GM12878 (cell line): ENCODE data around the gene SYF2. TPM values are rescaled to one million over a fixed set of nuclear protein-coding genes. Genes with fewer than 3 reads are reported as not detected.
A peak's percentile ranks its signal among the peaks of the same experiment; 100 is the strongest.

ENCODE experiments used
- ATAC-seq: fragments of 200-7000 bp; cut with Tn5 transposase; 3 replicates; pipeline ENCODE4 v1.9.1; 2020; ENCODE audit warnings: mild to moderate bottlenecking, moderate library complexity
- BruUV-seq: library from RNA; stranded (reverse); fragments of 400-500 nt; replicated peaks from 2 replicates; lab custom pipeline; 2021; lab: Mats Ljungman, UMichigan
- CTCF ChIA-PET: fragments of 300-600 bp; sonication (Branson Sonifier 250); formaldehyde crosslinking; extraction: SDS; loops from one replicate; lab custom pipeline; 2021; ENCODE audit warnings: inconsistent platforms; lab: Yijun Ruan, JAX
- POLR2A ChIA-PET: fragments of 350-600 bp; formaldehyde crosslinking; extraction: SDS; loops from one replicate; lab custom pipeline; 2021; ENCODE audit warnings: inconsistent platforms; lab: Charles Lee
- RAD21 ChIA-PET: fragments of 300-600 bp; sonication (Branson Sonifier 250); formaldehyde crosslinking; loops from one replicate; lab custom pipeline; 2023; ENCODE audit warnings: antibody characterized with exemption; ENCODE audit not compliant: unreplicated experiment; lab: Charles Lee
- SMC1A ChIA-PET: fragments of 300-600 bp; sonication (Branson Sonifier 250); formaldehyde crosslinking; loops from one replicate; lab custom pipeline; 2023; ENCODE audit not compliant: unreplicated experiment, uncharacterized antibody; lab: Charles Lee
- DNase-seq: peaks from one replicate; pipeline ENCODE4 v3.0.0-alpha.2; 2011; ENCODE audit warnings: low read depth, low spot score
- FAIRE-seq: peaks from 3 replicates; lab custom pipeline; 2011; peaks lifted over from hg19 to GRCh38; lab: Jason Lieb, UNC
- H2AFZ ChIP-seq: 2 replicates; pipeline ENCODE4 v1.6.0; 2011; ENCODE audit warnings: low read depth, low read length, control low read depth; ENCODE audit not compliant: control insufficient read depth
- H3K27ac ChIP-seq: 2 replicates; pipeline ENCODE4 v1.5.1; 2011; ENCODE audit warnings: control low read depth; ENCODE audit not compliant: control insufficient read depth, insufficient read depth
- H3K27me3 ChIP-seq, 2 experiments: replicated peaks in 1 of 2; 2 replicates each; pipeline versions ENCODE4 v1.6.0 to v1.6.1; 2011; ENCODE audit warnings: low read length in 1 of 2; ENCODE audit not compliant: control insufficient read depth in 2 of 2, insufficient read depth in 2 of 2
- H3K36me3 ChIP-seq, 2 experiments: 2 replicates each; pipeline ENCODE4 v1.5.1; 2011; ENCODE audit warnings: low read length in 1 of 2; ENCODE audit not compliant: control insufficient read depth in 2 of 2, insufficient read depth in 2 of 2
- H3K4me1 ChIP-seq: 2 replicates; pipeline ENCODE4 v1.6.1; 2011; ENCODE audit warnings: mild to moderate bottlenecking, low read length, moderate library complexity, mixed read lengths; ENCODE audit not compliant: control insufficient read depth, insufficient read depth
- H3K4me2 ChIP-seq: 2 replicates; pipeline ENCODE4 v1.6.0; 2011; ENCODE audit warnings: control low read depth; ENCODE audit not compliant: control insufficient read depth, insufficient read depth
- H3K4me3 ChIP-seq: fragments of 200-600 bp; sonication (generic); 2 replicates; pipeline ENCODE4 v1.5.1; 2016
- H3K79me2 ChIP-seq: 2 replicates; pipeline ENCODE4 v1.6.0; 2011; ENCODE audit warnings: low read length; ENCODE audit not compliant: control insufficient read depth, insufficient read depth
- H3K9ac ChIP-seq: 2 replicates; pipeline ENCODE4 v1.8.0; 2011; ENCODE audit warnings: low read length, control low read depth, mixed read lengths; ENCODE audit not compliant: control insufficient read depth, insufficient read depth
- H3K9me3 ChIP-seq: replicated peaks from 3 replicates; pipeline ENCODE4 v1.5.1; 2011; ENCODE audit warnings: mild to moderate bottlenecking, low read length; ENCODE audit not compliant: control insufficient read depth, insufficient read depth
- H4K20me1 ChIP-seq: 2 replicates; pipeline ENCODE4 v1.6.0; 2011; ENCODE audit not compliant: control insufficient read depth, insufficient read depth
- BACH1 ChIP-seq: fragments of 450-650 bp; IDR thresholded peaks from 2 replicates; pipeline ENCODE4 v1.6.1; 2017; ENCODE audit warnings: mild to moderate bottlenecking, borderline replicate concordance
- CBX5 ChIP-seq: sonication (generic); IDR thresholded peaks from 2 replicates; pipeline ENCODE4 v1.6.1; 2016; ENCODE audit warnings: low read depth, moderate library complexity, mild to moderate bottlenecking, inconsistent platforms
- CEBPB ChIP-seq, 2 experiments: fragments of 150-350 bp in 1 of 2; IDR thresholded peaks; 2 replicates each; pipeline ENCODE4 v1.6.1; 2012 to 2014; ENCODE audit warnings: low read depth in 2 of 2, low read length in 2 of 2, borderline replicate concordance in 1 of 2, inconsistent platforms in 1 of 2
- CHD1 ChIP-seq: IDR thresholded peaks from 2 replicates; pipeline ENCODE4 v1.6.1; 2012; ENCODE audit warnings: low read depth, low read length, improper control_type of control experiment
- EGR1 ChIP-seq, 2 experiments: IDR thresholded peaks; 1 replicate in 1 of 2; 2 replicates in 1 of 2; pipeline ENCODE4 v1.6.1; 2011 to 2012; ENCODE audit warnings: low read depth in 2 of 2, low read length in 2 of 2, borderline replicate concordance in 1 of 2, mild to moderate bottlenecking in 1 of 2, moderate library complexity in 1 of 2
- ELK1 ChIP-seq: IDR thresholded peaks from 2 replicates; pipeline ENCODE4 v1.6.1; 2012; ENCODE audit warnings: low read depth, low read length, improper control_type of control experiment
- ETV6 ChIP-seq, 2 experiments: fragments of 450-650 bp in 1 of 2; IDR thresholded peaks in 1 of 2; conservative IDR thresholded peaks in 1 of 2; 2 replicates each; pipeline ENCODE4 v1.6.1; 2014; ENCODE audit warnings: antibody characterized with exemption in 1 of 2, borderline replicate concordance in 1 of 2, low read depth in 1 of 2, mild to moderate bottlenecking in 1 of 2, moderate library complexity in 1 of 2
- FOXM1 ChIP-seq: IDR thresholded peaks from 2 replicates; pipeline ENCODE4 v1.6.1; 2012; ENCODE audit warnings: low read depth, mild to moderate bottlenecking, inconsistent platforms, low read length, moderate library complexity
- HCFC1 ChIP-seq: fragments of 150-350 bp; IDR thresholded peaks from 2 replicates; pipeline ENCODE4 v1.6.1; 2014; ENCODE audit warnings: low read length
- HDGF ChIP-seq: fragments of 450-650 bp; IDR thresholded peaks from 2 replicates; pipeline ENCODE4 v1.6.1; 2016; ENCODE audit warnings: antibody characterized with exemption
- IKZF1 ChIP-seq: fragments of 450-650 bp; conservative IDR thresholded peaks from 2 replicates; pipeline ENCODE4 v1.6.1; 2017; ENCODE audit warnings: antibody characterized with exemption, mild to moderate bottlenecking
- IKZF2 ChIP-seq, 2 experiments: fragments of 450-650 bp; IDR thresholded peaks; 2 replicates each; pipeline ENCODE4 v1.6.1; 2017; ENCODE audit warnings: mild to moderate bottlenecking in 2 of 2, moderate library complexity in 2 of 2
- KAT2A ChIP-seq: conservative IDR thresholded peaks from 2 replicates; pipeline ENCODE4 v1.6.1; 2011; ENCODE audit warnings: low read depth, low read length; ENCODE audit not compliant: control insufficient read depth
- KDM1A ChIP-seq: fragments of 200-600 bp; sonication (generic); IDR thresholded peaks from 2 replicates; pipeline ENCODE4 v1.6.1; 2016; ENCODE audit warnings: borderline replicate concordance
- LARP7 ChIP-seq: fragments of 450-650 bp; IDR thresholded peaks from 2 replicates; pipeline ENCODE4 v1.6.1; 2017; ENCODE audit warnings: mild to moderate bottlenecking
- RB1 ChIP-seq: fragments of 450-650 bp; formaldehyde crosslinking; IDR thresholded peaks from 2 replicates; pipeline ENCODE4 v1.6.1; 2017; ENCODE audit warnings: mild to moderate bottlenecking, borderline replicate concordance
- RCOR1 ChIP-seq: conservative IDR thresholded peaks from 2 replicates; pipeline ENCODE4 v1.6.1; 2012; ENCODE audit warnings: low read depth, low read length, improper control_type of control experiment
- SUZ12 ChIP-seq: fragments of 200-600 bp; sonication (generic); IDR thresholded peaks from one replicate; pipeline ENCODE4 v1.6.1; 2018; ENCODE audit warnings: antibody characterized with exemption, mild to moderate bottlenecking; ENCODE audit not compliant: unreplicated experiment
- TCF7 ChIP-seq: IDR thresholded peaks from 2 replicates; pipeline ENCODE4 v1.6.1; 2014; ENCODE audit warnings: antibody characterized with exemption, borderline replicate concordance
- ZNF217 ChIP-seq: fragments of 450-650 bp; IDR thresholded peaks from 2 replicates; pipeline ENCODE4 v1.6.1; 2017; ENCODE audit warnings: antibody characterized with exemption, mild to moderate bottlenecking
- ZNF384 ChIP-seq: IDR thresholded peaks from 2 replicates; pipeline ENCODE4 v1.6.1; 2012; ENCODE audit warnings: low read depth, mild to moderate bottlenecking, low read length, improper control_type of control experiment, borderline replicate concordance
- WGBS: methylation state at CpG from one replicate; pipeline ENCODE4 v1.1.6; 2016; ENCODE audit warnings: low lambda C conversion rate; ENCODE audit not compliant: insufficient replicate concordance, insufficient coverage; ENCODE audit errors: missing lambda C conversion rate; 5-methylcytosine and 5-hydroxymethylcytosine counted together
- in situ Hi-C: fragments of 300-500 bp; cut with MboI; formaldehyde crosslinking; loops from 9 replicates; pipeline ENCODE4 v1.14.3; 2018; ENCODE audit warnings: mixed read lengths
- intact Hi-C: fragments of 100-400 bp; cut with micrococcal nuclease; formaldehyde crosslinking; loops from one replicate; pipeline ENCODE4 v1.14.2; 2022; ENCODE audit not compliant: unreplicated experiment
- polyA plus RNA-seq, 11 experiments: library from polyadenylated mRNA; depleted of rRNA in 4 of 11; unstranded in 6 of 11; stranded (reverse) in 5 of 11; fragments of >200 nt; fragmentation: Nextera tagmentation in 4 of 11; fragmentation: Illumina TruSeq in 1 of 11; extraction: Ambion mirVana in 4 of 11; extraction: Trizol in 1 of 11; gene quantifications; 1 replicate in 1 of 11; 2 replicates in 10 of 11; pipeline versions ENCODE4 v1.2.1 to v1.2.3, GENCODE V29; 2011 to 2016; ENCODE audit warnings: inconsistent platforms in 2 of 11, missing spikeins in 2 of 11, low read depth in 1 of 11
- total RNA-seq, 4 experiments: library from RNA; depleted of rRNA in 3 of 4; stranded (reverse); fragments of >200 nt in 3 of 4; fragmentation: Illumina TruSeq in 1 of 4; extraction: Trizol in 1 of 4; gene quantifications; 2 replicates each; pipeline versions ENCODE4 v1.2.1 to v1.2.3, GENCODE V29; 2013 to 2021
- TF ChIP-seq, protein P1 (sequence below), 3 experiments: IDR thresholded peaks in 2 of 3; conservative IDR thresholded peaks in 1 of 3; 2 replicates each; pipeline ENCODE4 v1.5.1; 2011; ENCODE audit warnings: low read depth in 3 of 3, low read length in 3 of 3, mild to moderate bottlenecking in 3 of 3, control low read depth in 2 of 3, moderate library complexity in 2 of 3, inconsistent platforms in 1 of 3, mixed read lengths in 1 of 3; ENCODE audit not compliant: control insufficient read depth in 2 of 3, insufficient read depth in 1 of 3; ENCODE audit errors: extremely low read depth in 1 of 3

Gene SYF2
- total and polyA plus RNA-seq, 10 of the 15 experiments (the other 5 are each of a cell fraction or from before 2014, with no cell fraction given), result 20.3 to 70.5 (median 35.3) TPM

DNA sequence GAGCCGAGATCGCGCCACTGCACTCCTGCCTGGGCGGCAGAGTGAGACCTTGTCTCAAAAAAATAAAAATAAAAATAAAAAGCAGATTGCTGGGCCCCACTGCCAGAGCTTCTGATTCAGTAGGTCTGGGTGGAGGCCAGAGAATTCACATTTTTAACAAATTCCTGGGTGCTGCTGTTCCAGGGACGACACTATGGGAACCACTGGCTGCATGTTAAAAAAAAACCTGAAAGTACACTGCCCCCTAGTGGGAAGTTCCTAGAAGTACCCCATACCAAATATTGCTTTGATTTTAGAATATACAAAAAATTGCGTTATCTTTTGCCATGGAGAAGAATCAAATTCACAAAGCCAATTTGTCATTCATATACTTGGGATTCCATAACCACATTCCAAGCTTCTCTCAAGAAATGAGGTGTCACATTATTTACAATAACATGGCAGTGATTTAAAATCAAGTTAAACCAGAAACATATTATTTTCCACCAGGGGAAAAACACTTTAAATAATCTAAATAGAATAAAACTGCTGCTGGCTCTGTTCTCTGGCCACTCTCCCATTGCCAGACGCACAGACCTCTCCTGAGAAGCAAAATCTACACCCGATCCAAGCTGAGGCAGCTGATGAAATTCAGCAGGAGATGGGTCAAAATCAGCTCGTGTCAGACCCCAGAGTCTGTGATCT lies 27.4 kb downstream of the SYF2 start:
- Histone ChIP-seq H3K4me2 (no peak overlapping the region), H2AFZ (no peak overlapping the region), H3K27me3 (peaks cover 0 to 3% of the 10 kb centered on the region in 2 experiments; a peak in 1 of 4 replicates), H3K36me3 (no peaks in the 10 kb centered on the region), H3K4me1 (no peaks in the 10 kb centered on the region), H3K27ac (no peak overlapping the region), H3K9me3 (no peaks in the 10 kb centered on the region), H3K79me2 (no peaks in the 10 kb centered on the region), H3K4me3 (no peak overlapping the region), H3K9ac (no peak overlapping the region), H4K20me1 (no peaks in the 10 kb centered on the region)
- CTCF ChIA-PET, result interaction anchor here (0.7 to 4.4 kb wide), 36 partner anchors 9 to 516 kb away, joined by 3 to 64 read pairs (median 6); partner anchors contain the start of gene SYF2
- DNase-seq (no peak), FAIRE-seq (peak; percentile 79), ATAC-seq (peak; percentile 77)
- WGBS, result 50% methylated on average over 9 of the region's 9 CpGs
- RAD21 ChIA-PET, result interaction anchor here (0.6 to 3.3 kb wide), 9 partner anchors 19 to 356 kb away, joined by 3 to 22 read pairs (median 4); partner anchors contain the start of gene SYF2
- no TSS peak for BruUV-seq
- POLR2A ChIA-PET, result interaction anchor here (0.6 to 1.9 kb wide), 2 partner anchors 23 to 34 kb away, joined by 5 read pairs; no protein-coding TSS in a partner anchor
- in situ Hi-C loops, result loop anchor here (5.0 to 10.0 kb wide), 2 partner anchors 358 to 520 kb away; no protein-coding TSS in a partner anchor
- SMC1A ChIA-PET, result interaction anchor here (0.6 to 6.3 kb wide), 17 partner anchors 10 to 373 kb away, joined by 3 to 37 read pairs (median 4); no protein-coding TSS in a partner anchor
- intact Hi-C loops, result loop anchor here (1.0 to 10.0 kb wide), 5 partner anchors 90 to 357 kb away; no protein-coding TSS in a partner anchor
- TF ChIP-seq LARP7 (no peak), CBX5 (no peak), ELK1 (no peak), ZNF217 (no peak), TCF7 (no peak), CEBPB (IDR thresholded peaks at IDR 0.05; ENCODE audit: borderline replicate concordance in 1 of 2, low read depth in 2 of 2, low read length in 2 of 2) (no peak), KDM1A (no peak), SUZ12 (no peak), FOXM1 (no peak), KAT2A (no peak), IKZF2 (IDR thresholded peaks at IDR 0.05) (no peak), CHD1 (no peak), IKZF1 (no peak), HCFC1 (no peak), ZNF384 (0 out of 2 replicates have a peak, but pooled peaks have one; percentile 39), EGR1 (IDR thresholded peaks at IDR 0.05; ENCODE audit: borderline replicate concordance in 1 of 2, low read depth in 2 of 2, low read length in 2 of 2) (no peak), HDGF (no peak), RB1 (no peak), ETV6 (conservative IDR thresholded peaks at IDR 0.05 in 1 of 2, IDR thresholded peaks at IDR 0.05 in 1 of 2; ENCODE audit: borderline replicate concordance in 1 of 2, low read depth in 1 of 2) (no peak), RCOR1 (no peak), BACH1 (no peak)
- TF ChIP-seq, protein P1, sequence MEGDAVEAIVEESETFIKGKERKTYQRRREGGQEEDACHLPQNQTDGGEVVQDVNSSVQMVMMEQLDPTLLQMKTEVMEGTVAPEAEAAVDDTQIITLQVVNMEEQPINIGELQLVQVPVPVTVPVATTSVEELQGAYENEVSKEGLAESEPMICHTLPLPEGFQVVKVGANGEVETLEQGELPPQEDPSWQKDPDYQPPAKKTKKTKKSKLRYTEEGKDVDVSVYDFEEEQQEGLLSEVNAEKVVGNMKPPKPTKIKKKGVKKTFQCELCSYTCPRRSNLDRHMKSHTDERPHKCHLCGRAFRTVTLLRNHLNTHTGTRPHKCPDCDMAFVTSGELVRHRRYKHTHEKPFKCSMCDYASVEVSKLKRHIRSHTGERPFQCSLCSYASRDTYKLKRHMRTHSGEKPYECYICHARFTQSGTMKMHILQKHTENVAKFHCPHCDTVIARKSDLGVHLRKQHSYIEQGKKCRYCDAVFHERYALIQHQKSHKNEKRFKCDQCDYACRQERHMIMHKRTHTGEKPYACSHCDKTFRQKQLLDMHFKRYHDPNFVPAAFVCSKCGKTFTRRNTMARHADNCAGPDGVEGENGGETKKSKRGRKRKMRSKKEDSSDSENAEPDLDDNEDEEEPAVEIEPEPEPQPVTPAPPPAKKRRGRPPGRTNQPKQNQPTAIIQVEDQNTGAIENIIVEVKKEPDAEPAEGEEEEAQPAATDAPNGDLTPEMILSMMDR (IDR thresholded peaks at IDR 0.05 in 2 of 3, conservative IDR thresholded peaks at IDR 0.05 in 1 of 3; ENCODE audit: control insufficient read depth in 2 of 3, extremely low read depth in 1 of 3, insufficient read depth in 1 of 3, low read depth in 3 of 3, low read length in 3 of 3), result peak; percentile 56 to 65 (median 64)
